Activated CD4-positive, alpha-beta T cell treated with anti-CD3 and anti-CD28 coated beads for 36 hours (primary cell): ENCODE data around the gene PYGO2. TPM values are rescaled to one million over a fixed set of nuclear protein-coding genes. Genes with fewer than 3 reads are reported as not detected.

ENCODE experiments used
- ATAC-seq: fragments of 200-7000 bp; cut with Tn5 transposase; one replicate; pipeline ENCODE4 v1.10.0; 2021; ENCODE audit warnings: mild to moderate bottlenecking, moderate library complexity
- CTCF ChIA-PET: fragments of 350-600 bp; sonication (Branson Sonifier 250); formaldehyde crosslinking; loops from one replicate; lab custom pipeline; 2021; ENCODE audit warnings: antibody characterized with exemption; lab: Charles Lee
- POLR2A ChIA-PET: fragments of 350-600 bp; sonication (Branson Sonifier 250); formaldehyde crosslinking; loops from one replicate; lab custom pipeline; 2021; ENCODE audit warnings: antibody characterized with exemption, inconsistent platforms; lab: Charles Lee
- DNase-seq: peaks from one replicate; pipeline ENCODE4 v3.0.0-alpha.2; 2020
- H3K27ac Mint-ChIP-seq: one replicate; pipeline ENCODE4 v1.8.0; 2021; ENCODE audit warnings: mixed read lengths
- H3K27me3 Mint-ChIP-seq: one replicate; pipeline ENCODE4 v1.8.0; 2021; ENCODE audit warnings: mixed read lengths
- H3K36me3 Mint-ChIP-seq: one replicate; pipeline ENCODE4 v1.8.0; 2021; ENCODE audit warnings: low read depth, mixed read lengths
- H3K4me1 Mint-ChIP-seq: one replicate; pipeline ENCODE4 v1.8.0; 2021; ENCODE audit warnings: mixed read lengths
- H3K4me3 Mint-ChIP-seq: one replicate; pipeline ENCODE4 v1.8.0; 2021; ENCODE audit warnings: mild to moderate bottlenecking, moderate library complexity, mixed read lengths
- H3K9me3 Mint-ChIP-seq: one replicate; pipeline ENCODE4 v1.8.0; 2021; ENCODE audit warnings: low read depth, mixed read lengths
- intact Hi-C, 2 experiments: fragments of 100-400 bp; cut with DNase I in 1 of 2; cut with micrococcal nuclease in 1 of 2; formaldehyde crosslinking; loops; one replicate each; pipeline versions ENCODE4 v1.14.2 to v1.15.1; 2022 to 2024; cut with DNase I, micrococcal nuclease
- total RNA-seq, 2 experiments: library from RNA; stranded (reverse); gene quantifications; one replicate each; pipeline ENCODE4 v1.2.3, GENCODE V29; 2021

Gene PYGO2
- total RNA-seq: 10 to 100 TPM; 24.5 to 25.6 TPM

DNA sequence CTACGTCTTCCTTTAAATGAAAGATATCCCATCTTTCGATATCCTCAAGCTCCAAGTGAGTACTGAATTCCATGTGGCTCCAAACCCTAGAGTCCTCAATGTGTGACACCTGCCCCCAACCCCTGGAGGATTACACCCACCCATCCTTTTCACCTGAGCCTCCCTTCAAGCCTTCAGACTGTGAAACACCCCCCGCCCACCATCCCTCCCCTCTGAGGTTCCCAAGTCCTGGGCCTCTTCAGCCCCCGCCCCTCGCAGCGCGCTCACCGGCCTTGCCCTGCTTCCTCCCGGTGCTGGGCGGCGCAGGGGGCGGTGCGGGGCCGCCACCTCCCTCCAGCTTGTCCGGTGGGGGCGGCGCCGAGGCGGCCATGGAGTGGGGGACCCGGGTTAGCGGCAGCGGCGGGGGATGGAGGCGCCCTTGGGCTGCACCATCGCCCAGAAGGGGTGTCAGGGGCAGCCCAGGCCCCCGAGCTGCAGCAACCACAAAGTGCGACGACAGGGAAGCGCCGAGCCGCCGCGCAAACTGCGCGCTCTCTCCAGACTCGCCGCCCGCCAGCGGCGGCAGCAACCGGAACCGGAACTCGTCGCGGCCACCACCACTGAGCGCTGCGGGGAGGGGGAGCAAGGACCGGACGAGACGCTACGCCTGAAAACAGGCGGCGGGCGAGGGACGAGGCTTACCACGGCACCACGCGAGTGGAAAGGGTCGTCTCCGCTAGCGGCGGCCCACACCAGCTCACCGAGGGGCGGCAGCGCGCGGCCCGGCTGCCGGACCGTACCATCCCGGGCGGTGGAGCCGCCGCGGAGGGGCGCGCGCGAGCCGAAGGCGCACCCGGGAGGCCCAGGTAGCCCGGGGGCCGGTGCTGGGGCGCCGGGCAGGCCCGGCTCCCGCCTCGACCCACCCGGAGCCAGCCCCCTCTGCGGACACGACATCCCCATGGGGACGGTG, at the start of gene PYGO2:
Gene PYGO2 (minus strand): TSS at position 576 of the 949 bp plus-strand sequence. CDS start 206 bp downstream, at position 370.
- DNase-seq (peak; percentile 90), ATAC-seq (peak; percentile 81)
- Mint-ChIP-seq H3K4me3 (peak within 1 kb of the TSS; percentile 91), H3K27me3 (no peaks in the 10 kb centered on the region), H3K27ac (peak within 1 kb of the TSS; percentile 93), H3K4me1 (peaks cover 45% of the 10 kb centered on the region), H3K36me3 (peaks cover 37% of the 10 kb centered on the region), H3K9me3 (no peaks in the 10 kb centered on the region)
- POLR2A ChIA-PET: interaction anchor here (0.7 to 1.4 kb wide), 4 partner anchors 10 to 47 kb away, joined by 3 to 5 read pairs (median 4); partner anchors contain the start of gene FLAD1
- CTCF ChIA-PET: interaction anchor here (0.5 to 2.4 kb wide), 11 partner anchors 10 to 1777 kb away, joined by 3 to 15 read pairs (median 3); partner anchors contain the start of genes FLAD1 and SHC1
- intact Hi-C loops: loop anchor here (1.0 to 5.0 kb wide), 11 partner anchors 12 to 353 kb away; partner anchors contain the start of genes ADAR (in 1 of the 2), CKS1B (in 1 of the 2), EFNA4 (in 1 of the 2) and FLAD1 (in 1 of the 2)

- H3K4me3 Mint-ChIP-seq: peak overlapping the region; percentile 99
- ChIA-PET POLR2A (interaction anchor here (0.6 kb wide), 1 partner anchor 30 kb away, joined by 3 read pairs; no protein-coding TSS in a partner anchor), CTCF (interaction anchor here (0.9 to 1.8 kb wide), 3 partner anchors 12 to 165 kb away, joined by 3 to 7 read pairs (median 5); no protein-coding TSS in a partner anchor)
These were observed 49.4 kb upstream of the PYGO2 start for GRCh38 chr1:155011004-155011416.

DNA sequence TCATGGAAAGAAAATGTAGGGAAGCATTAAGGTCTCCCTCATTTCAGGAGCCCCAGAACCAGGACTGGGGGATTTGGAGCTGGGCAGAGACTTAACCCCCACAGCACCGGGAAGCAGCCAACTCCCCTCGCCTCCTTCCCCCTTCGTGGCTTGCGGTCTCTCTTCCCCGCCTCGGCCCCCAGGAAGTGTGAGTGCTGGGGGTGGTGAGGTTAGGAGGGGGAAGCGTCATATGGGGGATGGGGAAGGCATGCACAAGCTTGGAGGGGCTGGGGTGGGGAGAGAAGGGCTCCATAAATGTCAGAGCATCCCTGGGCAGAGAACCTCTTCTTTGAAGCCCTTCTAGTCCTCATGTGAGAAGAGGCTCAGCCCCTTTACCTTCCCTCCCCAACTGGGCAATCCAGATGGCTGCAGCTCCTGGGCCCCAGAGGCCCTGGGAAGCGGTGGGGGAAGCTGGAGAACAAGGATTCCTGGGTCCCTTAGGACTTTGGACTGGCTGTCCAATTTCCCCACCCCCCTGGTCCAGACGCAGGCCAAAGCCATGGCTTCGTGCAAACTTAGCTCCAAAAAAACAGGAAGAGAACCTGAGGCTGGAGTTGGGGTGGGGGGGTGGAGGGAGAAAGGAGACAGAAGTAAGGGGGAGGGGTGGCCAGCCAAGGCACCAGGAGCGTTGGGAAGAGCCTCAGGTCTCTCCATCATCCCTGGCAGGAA, 48.8 kb upstream of the PYGO2 start:
- peak; percentile 54 for DNase-seq
- POLR2A ChIA-PET: interaction anchor here (0.6 kb wide), 1 partner anchor 29 kb away, joined by 3 read pairs; no protein-coding TSS in a partner anchor
- CTCF ChIA-PET: interaction anchor here (0.9 to 1.8 kb wide), 3 partner anchors 11 to 165 kb away, joined by 3 to 7 read pairs (median 5); no protein-coding TSS in a partner anchor
- Mint-ChIP-seq H3K4me1 (peaks cover 67% of the 10 kb centered on the region), H3K27me3 (no peaks in the 10 kb centered on the region), H3K4me3 (peak overlapping the region; percentile 99), H3K36me3 (peaks cover 47% of the 10 kb centered on the region), H3K9me3 (no peaks in the 10 kb centered on the region), H3K27ac (peak overlapping the region; percentile 96)
- intact Hi-C loops: no loop called here
- ATAC-seq: no peak

More at GRCh38 chr1:155011004-155011416, 49.4 kb upstream of the PYGO2 start:
- no peaks in the 10 kb centered on the region for H3K9me3 Mint-ChIP-seq
- DNase-seq (no peak), ATAC-seq (no peak)
- intact Hi-C loops: no loop called here
- no peaks in the 10 kb centered on the region for H3K27me3 Mint-ChIP-seq
- H3K4me1 Mint-ChIP-seq: peaks cover 67% of the 10 kb centered on the region
- H3K36me3 Mint-ChIP-seq: peaks cover 54% of the 10 kb centered on the region
- H3K27ac Mint-ChIP-seq: peak overlapping the region; percentile 96

DNA sequence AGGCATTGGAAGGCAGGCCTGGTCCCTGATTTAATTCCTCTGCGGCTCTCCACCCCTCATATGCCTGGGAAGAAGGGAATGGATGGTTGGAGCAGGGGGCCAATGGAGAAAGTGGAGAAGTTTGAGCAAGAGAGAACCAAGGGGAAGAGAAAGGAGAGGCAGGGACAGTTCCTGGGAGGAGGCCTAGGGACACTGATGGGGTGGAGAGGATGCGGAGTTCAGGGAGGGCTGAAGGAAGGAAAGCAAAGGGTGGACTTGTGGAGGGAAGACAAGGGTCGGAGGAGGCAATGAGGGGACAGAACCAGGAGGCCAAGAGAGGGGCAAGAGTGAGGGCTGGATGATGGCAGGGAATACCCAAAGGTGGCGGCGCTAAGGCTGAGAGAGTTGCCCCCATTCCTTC, 48.2 kb upstream of the PYGO2 start:
- Mint-ChIP-seq H3K36me3 (peaks cover 44% of the 10 kb centered on the region), H3K4me1 (peaks cover 64% of the 10 kb centered on the region), H3K9me3 (no peaks in the 10 kb centered on the region), H3K27ac (peak overlapping the region; percentile 96), H3K27me3 (no peaks in the 10 kb centered on the region), H3K4me3 (peak overlapping the region; percentile 99)
- intact Hi-C loops: loop anchor here in 1 of 2 experiments (1.0 to 10.0 kb wide), 3 partner anchors 8 to 1495 kb away; partner anchors contain the start of genes MEF2D and PMF1
- ATAC-seq (no peak), DNase-seq (no peak)
- ChIA-PET CTCF (interaction anchor here (0.5 to 1.0 kb wide), 3 partner anchors 11 to 94 kb away, joined by 3 to 4 read pairs (median 4); partner anchors contain the start of gene FLAD1), POLR2A (no interaction called here)

DNA sequence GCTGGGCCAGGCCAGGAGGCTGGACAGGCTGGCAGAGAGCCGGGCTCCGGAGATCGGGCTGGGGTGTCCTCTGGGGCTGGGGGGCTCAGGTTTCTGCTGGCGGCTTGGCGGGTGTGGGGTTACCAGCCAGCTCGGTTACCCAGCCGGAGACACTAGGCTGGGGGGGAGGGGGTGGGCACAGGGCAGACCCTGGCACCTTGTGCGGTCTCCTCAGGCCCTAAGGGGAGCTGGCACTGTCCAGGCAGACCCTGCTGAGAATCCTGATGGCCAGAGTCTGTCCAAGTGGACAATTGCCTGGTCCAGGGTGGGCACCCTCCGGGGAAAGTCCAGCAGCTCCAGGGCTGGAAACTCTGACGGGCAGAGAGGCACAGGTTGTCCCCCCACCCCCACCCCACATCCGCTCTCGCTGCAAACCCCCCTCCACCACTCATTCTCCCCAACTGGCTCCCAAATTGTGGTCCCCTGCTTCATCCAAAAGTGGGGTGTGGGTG, 47.7 kb upstream of the PYGO2 start:
- Mint-ChIP-seq H3K27me3 (no peaks in the 10 kb centered on the region), H3K9me3 (no peaks in the 10 kb centered on the region), H3K36me3 (peaks cover 45% of the 10 kb centered on the region), H3K4me3 (peak overlapping the region; percentile 99), H3K27ac (peak overlapping the region; percentile 96), H3K4me1 (peaks cover 68% of the 10 kb centered on the region)
- POLR2A ChIA-PET: interaction anchor here (0.9 kb wide), 1 partner anchor 48 kb away, joined by 3 read pairs; no protein-coding TSS in a partner anchor
- peak; percentile 73 for DNase-seq
- no peak for ATAC-seq
- CTCF ChIA-PET: interaction anchor here (0.5 to 3.7 kb wide), 7 partner anchors 8 to 93 kb away, joined by 3 to 28 read pairs (median 4); partner anchors contain the start of gene FLAD1
- intact Hi-C loops: loop anchor here in 1 of 2 experiments (1.0 to 10.0 kb wide), 3 partner anchors 8 to 1496 kb away; partner anchors contain the start of genes MEF2D and PMF1

- ATAC-seq: peak; percentile 48
- POLR2A ChIA-PET: interaction anchor here (0.6 to 1.0 kb wide), 3 partner anchors 14 to 47 kb away, joined by 3 to 4 read pairs (median 3); no protein-coding TSS in a partner anchor
These were observed 46.7 kb upstream of the PYGO2 start for GRCh38 chr1:155008015-155008941.

DNA sequence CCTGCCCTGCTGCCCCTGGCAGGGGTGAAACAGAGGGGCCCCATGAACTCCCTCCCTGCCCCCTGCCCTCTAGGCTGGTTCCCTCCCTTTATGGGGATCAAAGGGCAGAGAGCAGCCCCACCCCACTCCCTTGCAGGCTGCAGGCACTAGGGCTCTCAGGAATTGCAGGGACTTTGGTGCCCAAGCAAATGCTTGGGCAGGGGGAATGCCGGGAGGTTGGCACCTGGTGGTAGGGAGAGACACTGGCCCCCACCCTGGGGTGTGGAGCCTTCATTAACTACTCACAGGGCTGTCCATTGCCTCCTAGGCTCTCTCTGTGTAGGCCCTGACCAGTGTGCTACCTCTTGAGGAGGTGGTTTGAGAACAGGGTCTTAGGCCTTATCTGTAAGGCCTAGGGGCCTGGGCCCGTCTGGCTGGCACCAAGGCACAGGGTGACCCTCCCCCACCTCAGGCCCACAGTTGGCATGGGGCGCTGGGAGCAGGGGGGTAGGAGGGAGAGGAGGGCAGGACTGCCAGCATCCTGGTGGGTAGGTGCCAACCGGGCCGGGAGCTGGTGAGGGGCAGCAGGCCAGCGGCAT, 45.8 kb upstream of the PYGO2 start:
- ATAC-seq (no peak), DNase-seq (peak; percentile 27)
- H3K36me3 Mint-ChIP-seq: peaks cover 36% of the 10 kb centered on the region
- no peaks in the 10 kb centered on the region for H3K9me3 Mint-ChIP-seq
- intact Hi-C loops: loop anchor here in 1 of 2 experiments (10.0 kb wide), 2 partner anchors 1207 to 1497 kb away; partner anchors contain the start of genes MEF2D and PMF1
- POLR2A ChIA-PET: interaction anchor here (0.6 to 1.5 kb wide), 4 partner anchors 9 to 34 kb away, joined by 3 to 7 read pairs (median 4); partner anchors contain the start of gene CKS1B
- H3K27me3 Mint-ChIP-seq: no peaks in the 10 kb centered on the region
- H3K27ac Mint-ChIP-seq: peak overlapping the region; percentile 95
- H3K4me3 Mint-ChIP-seq: peak overlapping the region; percentile 21
- H3K4me1 Mint-ChIP-seq: peaks cover 52% of the 10 kb centered on the region
- CTCF ChIA-PET: interaction anchor here (0.6 to 3.7 kb wide), 6 partner anchors 8 to 1192 kb away, joined by 3 to 28 read pairs (median 4); no protein-coding TSS in a partner anchor

More at GRCh38 chr1:155008015-155008941, 46.7 kb upstream of the PYGO2 start:
- CTCF ChIA-PET: interaction anchor here (0.5 to 3.7 kb wide), 8 partner anchors 9 to 653 kb away, joined by 3 to 28 read pairs (median 4); no protein-coding TSS in a partner anchor
- Mint-ChIP-seq H3K27ac (peak overlapping the region; percentile 96), H3K4me3 (peak overlapping the region; percentile 99), H3K9me3 (no peaks in the 10 kb centered on the region), H3K36me3 (peaks cover 45% of the 10 kb centered on the region), H3K4me1 (peaks cover 61% of the 10 kb centered on the region), H3K27me3 (no peaks in the 10 kb centered on the region)
- DNase-seq: peak; percentile 93
- intact Hi-C loops: loop anchor here in 1 of 2 experiments (10.0 kb wide), 2 partner anchors 1207 to 1497 kb away; partner anchors contain the start of genes MEF2D and PMF1

- ChIA-PET POLR2A (interaction anchor here (1.5 kb wide), 2 partner anchors 10 to 32 kb away, joined by 3 to 7 read pairs; partner anchors contain the start of gene CKS1B), CTCF (interaction anchor here (0.6 to 3.7 kb wide), 5 partner anchors 10 to 1192 kb away, joined by 3 to 28 read pairs (median 3); no protein-coding TSS in a partner anchor)
- Mint-ChIP-seq H3K27me3 (no peaks in the 10 kb centered on the region), H3K36me3 (peaks cover 35% of the 10 kb centered on the region), H3K9me3 (no peaks in the 10 kb centered on the region), H3K4me1 (peaks cover 46% of the 10 kb centered on the region), H3K27ac (peak overlapping the region; percentile 95), H3K4me3 (peak overlapping the region; percentile 96)
- ATAC-seq (peak; percentile 50), DNase-seq (peak; percentile 70)
- intact Hi-C loops: loop anchor here in 1 of 2 experiments (10.0 kb wide), 2 partner anchors 1208 to 1498 kb away; partner anchors contain the start of genes MEF2D and PMF1
These were observed 45.1 kb upstream of the PYGO2 start for GRCh38 chr1:155006601-155007101.
